NCI-H1105 (cell line): ENCODE measurements around the gene PSD2.

ENCODE experiments used
- DNase-seq: peaks from one replicate; lab custom pipeline; 2025; lab: John Stamatoyannopoulos, UW

PSD2 gene

DNA sequence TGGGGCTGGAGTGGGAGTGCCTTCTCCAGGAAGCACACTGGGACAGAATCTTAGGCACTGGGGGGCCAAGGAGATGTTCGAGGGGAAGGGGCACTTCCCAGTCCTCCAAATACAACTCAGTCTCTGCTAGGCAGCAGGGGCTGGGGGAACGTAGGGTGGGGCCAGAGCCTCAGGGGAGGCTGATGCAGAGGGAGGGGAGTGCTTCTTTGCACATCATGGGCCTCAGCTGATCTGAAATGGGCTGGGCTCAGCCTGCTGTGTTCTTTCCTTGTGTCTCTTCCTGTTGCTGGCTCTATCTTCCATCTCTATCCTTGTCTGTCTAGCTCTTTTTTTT lies 15.6 kb downstream of the PSD2 start:
- no peak for DNase-seq

DNA sequence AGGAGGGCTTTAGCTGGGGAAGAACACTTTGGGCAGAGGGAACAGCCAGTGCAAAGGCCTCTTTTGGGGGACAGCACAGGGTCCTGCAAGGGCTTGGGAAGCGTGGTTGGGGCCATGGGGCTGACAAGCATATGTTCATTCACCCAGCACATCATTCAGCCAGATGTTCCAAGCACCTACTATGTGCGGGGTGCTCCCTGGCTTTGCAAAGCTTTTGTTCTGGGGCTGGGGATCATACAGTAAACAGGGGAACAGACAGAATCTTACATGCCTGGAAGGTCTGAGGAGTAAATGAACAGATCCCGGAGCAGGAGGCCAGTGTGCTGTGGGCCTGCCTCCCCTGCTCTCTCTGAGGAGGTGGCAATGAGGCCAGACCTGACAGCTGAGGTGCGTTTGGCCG lies 16.7 kb downstream of the PSD2 start:
- DNase-seq: no peak

DNA sequence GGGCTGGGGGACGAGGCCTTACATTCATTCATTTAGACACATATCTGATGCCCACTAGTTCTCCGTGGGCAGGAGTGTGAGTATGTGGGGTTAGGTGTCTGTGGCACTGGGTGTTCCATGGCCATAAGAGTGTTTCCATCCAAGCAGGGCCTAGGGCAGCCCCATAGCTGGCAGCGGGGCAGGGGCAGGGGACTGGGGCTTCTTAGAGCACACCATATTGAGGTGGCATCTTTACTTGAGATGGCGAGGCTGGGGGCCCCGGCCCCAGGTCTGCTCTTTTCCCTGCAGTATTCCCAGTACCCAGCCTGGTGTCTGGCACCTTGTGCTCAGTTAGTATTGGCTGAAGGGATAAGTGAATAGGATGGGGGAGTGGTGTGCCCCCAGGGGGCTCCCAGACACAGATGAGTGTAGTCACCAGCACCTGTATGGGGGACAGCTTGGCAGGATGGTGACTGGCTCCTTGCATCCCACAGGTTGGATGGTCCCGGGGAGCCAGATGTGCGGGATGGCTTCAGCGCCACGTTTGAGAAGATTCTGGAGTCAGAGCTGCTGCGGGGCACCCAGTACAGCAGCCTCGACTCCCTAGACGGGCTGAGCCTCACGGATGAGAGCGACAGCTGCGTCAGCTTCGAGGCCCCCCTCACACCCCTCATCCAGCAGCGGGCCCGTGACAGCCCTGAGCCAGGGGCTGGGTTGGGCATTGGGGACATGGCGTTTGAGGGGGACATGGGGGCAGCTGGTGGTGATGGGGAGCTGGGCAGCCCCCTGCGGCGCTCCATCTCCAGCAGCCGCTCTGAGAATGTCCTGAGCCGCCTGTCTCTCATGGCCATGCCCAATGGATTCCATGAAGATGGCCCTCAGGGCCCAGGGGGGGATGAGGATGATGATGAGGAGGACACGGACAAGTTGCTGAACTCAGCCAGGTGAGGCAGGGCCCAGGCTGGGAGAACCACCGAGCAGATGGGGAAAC lies 17.5 kb downstream of the PSD2 start:
- no peak for DNase-seq

DNA sequence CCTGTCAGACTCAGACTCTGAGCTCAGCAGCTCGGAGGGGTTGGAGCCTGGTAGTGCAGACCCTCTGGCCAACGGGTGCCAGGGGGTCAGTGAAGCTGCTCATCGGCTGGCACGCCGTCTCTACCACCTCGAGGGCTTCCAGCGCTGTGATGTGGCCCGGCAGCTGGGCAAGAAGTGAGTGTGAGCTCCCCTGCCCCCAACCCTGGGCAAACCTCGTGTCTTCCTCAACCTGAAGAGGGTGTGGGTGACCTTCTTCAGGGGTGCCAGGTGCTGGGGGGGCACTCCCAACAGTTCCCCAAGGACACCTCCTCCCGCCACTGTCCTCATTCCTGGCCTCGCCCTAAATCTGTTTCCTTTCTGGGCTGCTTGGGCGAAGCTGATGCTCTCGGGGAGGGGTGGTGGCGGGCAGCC lies 18.6 kb downstream of the PSD2 start:
- DNase-seq: no peak

DNA sequence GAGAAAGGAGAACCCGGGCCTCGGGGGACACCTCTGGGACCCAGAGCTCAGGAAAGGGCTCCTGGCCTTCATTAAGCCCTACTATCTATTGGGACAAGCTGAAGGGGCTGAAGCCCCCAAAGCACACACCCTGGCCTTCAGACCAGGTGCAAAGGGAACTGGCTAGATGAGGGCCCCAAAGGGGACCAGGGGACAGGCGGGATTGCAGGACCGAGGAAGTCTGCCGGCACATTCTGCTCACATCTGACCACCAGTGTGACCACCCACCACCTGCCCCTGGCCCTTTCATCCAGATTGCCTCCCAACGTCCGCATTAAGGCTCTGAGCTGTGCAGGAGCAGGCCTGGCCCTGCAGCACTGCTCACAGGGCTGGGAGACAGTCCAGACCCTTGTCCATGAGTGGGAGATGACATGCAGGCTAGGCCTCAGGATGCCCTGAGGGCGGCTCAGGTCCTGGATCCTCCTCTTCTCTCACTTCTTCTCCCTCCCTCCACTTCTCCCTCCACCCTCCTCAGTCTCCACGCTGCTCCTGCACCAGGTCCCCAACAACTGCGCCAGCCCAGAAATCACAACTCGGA lies 19.2 kb downstream of the PSD2 start:
- DNase-seq: no peak

DNA sequence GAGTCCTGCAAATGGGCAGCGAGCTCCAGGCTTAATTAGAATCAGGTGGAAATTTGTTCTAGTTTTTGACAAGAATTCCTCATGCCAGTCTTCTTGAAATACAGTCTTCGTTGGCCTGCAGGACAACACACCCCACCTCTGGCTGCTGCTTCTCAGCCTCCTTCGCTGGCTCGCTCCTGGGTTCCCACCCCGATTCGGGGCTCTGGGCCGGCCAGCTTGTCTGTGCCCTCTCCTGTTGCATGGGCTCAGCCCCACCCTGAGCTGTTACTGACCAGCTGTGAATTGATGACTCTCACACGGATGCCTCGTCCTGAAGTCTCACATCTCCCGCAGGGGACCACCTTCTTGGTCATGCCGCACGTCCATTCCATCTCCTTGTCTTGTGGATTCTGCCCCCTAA lies 21.0 kb downstream of the PSD2 start:
- no peak for DNase-seq

DNA sequence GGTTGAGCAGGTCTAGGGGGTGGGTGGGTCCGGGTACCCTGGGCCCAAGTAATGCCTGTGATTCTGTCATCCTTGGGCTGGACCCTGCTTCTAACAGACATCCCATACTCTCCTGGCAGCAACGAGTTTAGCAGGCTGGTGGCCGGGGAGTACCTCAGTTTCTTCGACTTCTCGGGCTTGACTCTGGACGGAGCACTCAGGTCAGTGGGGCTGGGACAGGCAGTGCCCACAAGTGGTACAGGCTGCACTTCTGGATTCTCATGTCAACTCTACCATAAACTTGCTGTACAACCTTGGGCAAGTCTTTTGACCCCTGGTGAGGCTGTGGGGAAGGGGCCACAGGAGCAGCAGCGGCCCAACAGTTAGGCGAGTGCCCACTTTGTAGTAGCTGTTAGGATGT lies 21.8 kb downstream of the PSD2 start:
- no peak for DNase-seq

DNA sequence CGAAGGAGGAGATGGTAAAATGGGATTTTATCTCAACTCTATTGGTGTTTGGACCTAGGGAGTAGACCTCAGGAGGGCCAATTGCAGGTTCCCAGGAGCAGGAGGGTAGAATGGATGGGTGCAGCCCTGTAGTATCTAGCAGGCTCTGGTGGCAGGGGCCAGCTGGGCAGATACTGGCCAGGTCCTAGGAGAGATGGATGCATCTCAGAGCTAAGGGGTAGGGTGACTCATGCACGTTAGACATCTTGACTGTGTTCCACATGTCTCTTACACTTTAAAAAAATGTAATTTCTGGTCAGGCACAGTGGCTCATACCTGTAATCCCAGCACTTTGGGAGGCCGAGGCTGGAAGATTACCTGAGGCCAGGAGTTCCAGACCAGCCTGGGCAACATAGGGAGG lies 22.4 kb downstream of the PSD2 start:
- DNase-seq: no peak

DNA sequence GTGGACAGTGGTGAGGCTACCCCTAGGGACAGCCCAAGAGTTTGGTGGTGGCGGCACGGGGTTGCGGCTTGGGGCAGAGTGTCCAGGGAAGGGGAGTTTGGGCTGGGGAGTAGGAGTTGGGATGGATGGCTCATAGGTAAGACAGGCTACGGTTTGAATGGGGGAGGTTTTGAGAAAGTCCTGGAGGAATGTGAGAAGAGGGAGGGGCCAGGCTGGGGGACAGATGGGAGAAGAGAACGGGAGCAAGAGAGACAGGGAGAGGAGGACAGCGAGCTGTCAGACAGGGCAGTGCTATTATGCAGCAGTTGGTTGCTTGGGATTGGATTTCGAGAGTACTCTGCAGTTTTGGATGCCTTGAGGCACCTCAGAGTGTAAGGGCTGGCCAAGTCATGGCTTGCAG lies 24.5 kb downstream of the PSD2 start:
- no peak for DNase-seq

DNA sequence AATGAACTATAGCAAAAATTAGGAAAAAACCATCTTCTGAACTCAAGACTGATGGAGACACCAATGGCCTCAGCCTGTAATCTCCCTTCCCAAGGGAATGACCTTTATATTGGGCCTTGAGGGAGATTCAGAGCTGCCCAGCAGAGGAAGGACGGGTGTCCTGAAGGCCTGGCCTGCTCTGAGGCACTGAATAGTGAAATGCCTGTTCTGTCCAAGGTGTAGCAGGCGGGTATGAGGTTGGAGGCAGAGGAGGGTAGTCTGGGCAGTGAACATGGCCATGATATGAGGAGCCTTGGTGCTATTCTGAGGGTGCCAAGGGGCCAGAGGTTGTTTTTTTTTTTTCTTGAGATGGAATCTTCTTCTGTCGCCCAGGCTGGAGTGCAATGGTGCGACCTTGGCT lies 25.0 kb downstream of the PSD2 start:
- no peak for DNase-seq

DNA sequence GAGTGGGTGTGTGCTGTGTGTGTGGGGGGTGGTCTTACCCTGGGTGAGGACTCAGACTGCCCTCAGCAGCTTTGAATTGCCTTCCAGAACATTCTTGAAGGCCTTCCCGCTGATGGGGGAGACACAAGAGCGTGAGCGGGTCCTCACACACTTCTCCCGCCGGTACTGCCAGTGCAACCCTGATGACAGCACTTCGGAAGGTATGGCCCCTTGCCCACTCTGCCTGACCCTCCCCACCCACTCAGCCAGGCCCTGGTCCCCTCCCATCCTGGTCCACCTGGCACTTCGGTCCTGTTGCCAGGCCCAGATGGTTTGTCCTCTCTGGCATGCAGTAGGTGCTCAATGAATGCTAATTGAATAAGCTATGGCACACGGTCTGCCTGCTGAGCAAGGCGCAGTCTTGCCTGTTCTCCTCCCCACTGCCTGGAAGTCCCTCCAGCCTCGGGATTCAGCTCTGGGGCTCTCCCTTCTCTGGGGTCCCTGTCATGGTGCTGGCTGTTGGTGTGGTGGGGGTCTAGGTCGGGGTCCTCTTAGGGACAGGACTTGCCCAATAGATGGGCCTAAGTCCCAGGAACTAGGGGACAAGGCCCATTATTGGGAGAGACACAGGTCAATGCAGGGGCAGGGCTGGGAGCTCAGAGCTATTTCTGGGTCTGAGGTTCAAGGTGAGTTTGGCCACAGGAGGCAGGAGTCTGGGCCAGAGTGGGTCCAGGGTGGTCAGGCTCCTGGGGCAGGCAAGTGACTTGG lies 26.4 kb downstream of the PSD2 start:
- DNase-seq: no peak

DNA sequence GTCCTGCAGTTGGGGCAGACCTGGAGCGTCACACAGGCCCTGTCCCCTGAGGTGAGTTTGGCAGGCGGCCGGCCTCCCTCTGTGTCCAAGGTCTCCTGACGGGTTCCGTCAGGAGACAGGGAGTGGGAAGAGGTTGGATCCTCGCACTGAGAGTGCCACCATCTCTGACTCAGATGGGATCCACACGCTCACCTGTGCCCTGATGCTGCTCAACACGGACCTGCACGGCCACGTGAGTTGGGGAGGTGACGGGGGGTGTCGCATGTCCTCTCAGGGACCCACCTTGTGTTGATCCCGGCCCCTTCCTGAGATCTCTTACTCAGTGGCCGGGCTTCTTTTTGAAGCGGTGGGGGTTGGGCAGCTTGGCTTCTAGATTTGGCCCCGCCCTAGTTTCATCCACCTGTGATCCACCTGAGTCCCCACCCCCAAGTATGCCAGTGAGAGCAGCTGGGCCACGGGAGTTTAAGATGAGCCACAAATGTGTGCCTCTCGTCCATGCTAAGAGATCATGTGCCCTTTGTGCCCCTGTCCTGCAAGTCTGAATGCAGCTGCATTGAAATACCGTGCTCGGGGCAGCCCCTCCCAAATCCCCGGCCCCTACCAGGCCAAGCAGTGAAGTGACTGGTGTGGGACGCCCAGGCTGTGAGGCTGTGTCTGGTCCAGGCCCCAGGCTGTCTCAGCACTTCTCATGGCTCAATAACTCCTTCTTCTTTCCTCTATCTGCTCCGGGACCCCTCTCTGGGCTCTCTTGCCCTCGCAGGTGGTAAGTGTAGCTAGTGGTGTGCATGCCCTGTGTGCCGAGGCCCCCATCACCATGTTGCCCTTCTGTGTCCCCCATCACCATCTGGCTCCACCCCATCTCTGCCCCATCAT lies 27.2 kb downstream of the PSD2 start:
- no peak for DNase-seq

DNA sequence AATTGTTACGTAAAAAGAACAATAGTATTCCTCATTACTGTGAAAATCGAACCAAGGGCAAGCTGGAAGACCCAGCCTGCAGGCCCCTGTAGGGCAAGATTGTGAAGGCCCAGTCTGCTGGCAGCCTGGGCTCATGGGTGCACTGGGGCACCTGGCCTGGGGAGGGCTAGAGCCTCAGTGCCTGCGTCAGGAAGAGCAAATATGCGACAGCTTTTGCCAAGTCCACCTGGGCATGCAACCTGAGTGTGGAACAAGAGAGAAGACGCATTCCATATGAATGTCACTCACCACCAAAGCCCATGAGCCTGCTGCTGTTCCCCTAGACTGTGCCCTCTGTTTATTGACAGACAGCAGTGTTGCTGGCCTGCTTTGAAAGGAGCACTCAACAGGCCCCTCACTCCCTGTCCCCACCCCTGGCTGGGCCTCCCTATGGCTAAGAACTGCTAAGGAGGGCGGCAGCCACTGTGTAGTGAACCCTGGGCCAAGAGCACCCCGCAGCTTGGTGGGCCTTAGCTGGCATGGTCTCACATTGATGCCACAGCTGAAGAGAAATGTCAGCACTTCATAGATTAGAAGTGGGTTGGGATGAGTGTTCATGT lies 28.2 kb downstream of the PSD2 start:
- DNase-seq: no peak

DNA sequence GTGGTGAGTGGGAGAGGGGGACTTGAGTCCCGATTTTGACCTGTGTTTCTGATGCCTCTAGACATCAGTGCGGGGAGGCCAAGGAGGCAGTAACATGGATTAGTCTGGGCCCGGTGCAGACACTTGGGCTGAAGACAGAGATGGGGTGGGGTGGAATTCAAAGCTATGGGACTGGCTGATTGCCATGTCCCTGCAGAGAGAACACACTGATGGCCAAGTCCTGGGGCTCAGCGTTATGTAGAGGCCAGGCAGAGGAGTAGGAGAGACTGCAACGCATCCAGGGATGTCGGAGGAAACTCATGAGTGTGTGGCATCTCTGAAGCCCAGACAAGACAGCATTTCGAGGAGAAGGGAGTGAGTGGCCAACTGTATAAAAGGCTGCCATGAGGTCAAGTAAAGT lies 30.1 kb downstream of the PSD2 start:
- DNase-seq: no peak

DNA sequence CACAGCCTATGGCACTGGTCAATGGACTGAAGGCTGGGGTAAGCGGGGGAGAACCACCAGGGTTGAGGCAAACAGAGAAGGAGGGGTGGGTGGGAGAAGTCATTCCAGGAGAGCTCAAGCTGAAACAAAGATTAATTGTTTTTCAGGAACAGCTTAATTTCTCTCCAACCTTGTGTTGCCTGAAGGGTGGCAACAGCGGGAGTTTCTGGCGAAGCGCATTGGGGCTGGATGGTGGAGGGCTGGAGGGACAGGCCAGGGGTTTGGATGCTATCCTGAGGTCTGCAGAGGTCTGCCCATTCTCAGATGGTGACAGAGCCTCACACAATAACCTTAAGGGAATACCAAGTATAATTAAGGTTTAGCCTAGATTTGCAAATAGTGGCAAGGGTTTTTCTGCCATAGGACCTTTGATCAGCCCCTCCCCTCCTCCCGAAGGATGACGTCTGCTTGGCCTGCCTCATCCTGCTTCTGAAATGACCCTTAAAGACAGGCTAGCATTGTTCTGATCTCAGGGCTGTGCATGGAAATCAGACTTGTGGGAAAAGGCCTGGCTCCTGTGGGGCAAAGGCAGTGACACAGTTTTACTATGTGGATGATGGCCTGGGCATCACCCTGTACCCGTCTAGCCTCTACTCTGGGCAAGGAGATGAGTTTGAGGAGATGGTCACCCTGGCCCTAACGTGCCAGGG lies 32.7 kb downstream of the PSD2 start:
- no peak for DNase-seq

DNA sequence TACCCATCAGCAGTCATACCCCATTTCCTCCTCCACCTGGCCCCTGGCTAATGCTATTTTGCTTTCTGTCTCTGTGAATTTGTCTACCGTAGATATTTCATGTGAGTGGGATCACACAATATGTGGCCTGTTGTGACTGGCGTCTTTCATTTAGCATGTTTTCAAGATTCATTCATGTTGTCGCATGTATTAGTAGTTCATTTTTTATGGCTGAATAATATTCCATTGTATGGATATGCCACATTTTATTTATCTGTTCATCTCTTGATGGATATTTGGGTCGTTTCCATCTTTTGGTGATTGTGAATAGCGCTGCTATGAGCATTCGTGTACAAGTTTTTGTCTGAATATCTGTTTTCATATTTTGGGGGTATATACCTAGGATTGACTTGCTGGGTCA lies 33.9 kb downstream of the PSD2 start:
- no peak for DNase-seq

DNA sequence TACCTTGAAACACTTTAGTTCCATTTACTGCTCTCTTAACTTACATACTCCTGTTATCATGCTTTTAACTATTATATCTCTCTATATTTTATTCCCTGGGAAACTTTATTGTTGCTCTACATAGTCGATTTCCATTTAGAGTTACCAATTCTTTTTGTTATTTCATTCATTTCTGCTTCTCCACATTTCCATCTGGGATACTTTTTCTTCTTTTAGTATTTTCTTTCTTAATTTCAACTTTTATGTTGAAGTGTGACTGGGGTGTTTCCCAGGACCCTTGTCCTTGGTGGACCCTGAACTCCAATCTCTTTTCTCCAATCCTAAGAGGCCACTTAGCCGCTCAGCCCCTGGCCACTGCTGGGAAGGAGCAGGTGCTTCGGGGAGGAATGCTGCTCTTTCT lies 36.0 kb downstream of the PSD2 start:
- no peak for DNase-seq

DNA sequence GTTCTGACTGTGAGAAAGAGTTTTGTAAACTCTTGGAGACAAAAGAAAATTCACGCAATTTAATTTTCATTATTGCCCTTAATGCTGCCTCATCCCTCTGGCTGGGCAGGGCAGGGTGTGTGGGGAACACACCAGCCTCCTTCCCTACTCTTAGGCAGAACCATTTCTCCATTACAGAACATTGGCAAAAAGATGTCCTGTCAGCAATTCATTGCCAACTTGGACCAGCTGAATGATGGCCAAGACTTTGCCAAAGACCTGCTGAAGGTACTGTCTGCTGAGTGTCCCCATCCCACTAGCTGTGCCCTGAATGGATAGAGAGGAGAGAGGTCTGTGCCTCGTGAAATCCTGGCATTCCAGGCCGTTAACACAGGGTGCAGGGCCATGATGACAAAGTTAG lies 37.9 kb downstream of the PSD2 start:
- no peak for DNase-seq

DNA sequence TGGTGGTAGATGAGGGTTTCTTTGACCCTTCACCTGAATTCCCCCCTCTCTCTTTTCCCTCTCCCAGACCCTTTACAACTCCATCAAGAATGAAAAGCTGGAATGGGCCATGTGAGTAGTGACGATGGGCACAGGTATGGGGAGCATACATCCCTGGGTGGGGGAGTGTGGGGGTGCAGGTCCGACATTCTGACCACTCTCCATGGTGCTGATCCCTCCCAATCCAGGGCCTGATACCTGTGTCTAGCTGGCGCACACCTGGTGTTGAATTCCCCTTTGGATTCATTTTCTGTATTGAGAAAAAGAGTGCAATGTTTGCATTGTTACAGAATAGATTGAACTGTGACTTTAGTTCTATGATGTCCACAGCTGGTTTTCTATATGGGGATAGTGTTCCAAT lies 40.0 kb downstream of the PSD2 start:
- DNase-seq: no peak

DNA sequence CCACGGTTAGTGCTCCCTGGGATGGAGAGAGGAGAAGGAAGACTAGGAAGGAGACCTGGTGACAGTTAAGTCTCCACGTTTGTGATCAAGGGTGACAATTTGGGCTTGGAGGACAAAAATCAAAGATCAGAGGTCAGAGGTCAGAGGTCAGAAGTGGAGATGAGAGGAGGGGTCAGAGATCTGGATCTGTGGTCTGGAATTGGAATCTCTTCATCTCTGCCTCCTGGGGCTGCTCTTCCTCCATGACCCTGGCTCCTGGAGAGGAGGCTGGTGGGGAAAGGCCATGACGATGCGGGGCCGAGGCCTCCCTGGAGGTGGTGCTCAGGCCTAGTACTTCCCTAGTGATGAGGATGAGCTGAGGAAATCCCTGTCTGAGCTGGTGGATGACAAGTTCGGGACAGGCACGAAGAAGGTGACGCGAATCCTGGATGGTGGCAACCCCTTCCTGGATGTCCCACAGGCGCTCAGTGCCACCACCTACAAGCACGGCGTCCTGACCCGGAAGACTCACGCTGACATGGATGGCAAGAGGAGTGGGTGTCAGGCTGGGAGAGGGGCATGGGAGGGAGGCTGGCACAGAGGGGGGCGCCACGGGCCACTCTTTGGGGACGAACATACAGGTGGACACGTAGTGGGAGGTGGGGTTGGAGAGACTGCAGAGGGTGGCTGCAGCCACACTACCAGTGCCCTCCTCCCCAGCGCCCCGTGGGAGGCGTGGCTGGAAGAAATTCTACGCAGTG lies 41.0 kb downstream of the PSD2 start:
- no peak for DNase-seq
